HFF-Myc (cell line): ENCODE data around the gene KIF1A.

Source experiments
- DNase-seq: peaks from one replicate; pipeline ENCODE4 v3.0.0-alpha.2; 2011; ENCODE audit warnings: low read depth; ENCODE audit errors: extremely low read depth
- H3K4me3 ChIP-seq: replicated peaks from 2 replicates; pipeline ENCODE4 v1.5.1; 2011; ENCODE audit warnings: low read depth, mild to moderate bottlenecking, control low read depth, low read length
- TF ChIP-seq, protein P1 (sequence below): IDR thresholded peaks from 2 replicates; pipeline ENCODE4 v1.5.1; 2012; ENCODE audit warnings: mild to moderate bottlenecking, low read depth, low read length, control low read depth; ENCODE audit errors: missing control alignments

KIF1A gene

DNA sequence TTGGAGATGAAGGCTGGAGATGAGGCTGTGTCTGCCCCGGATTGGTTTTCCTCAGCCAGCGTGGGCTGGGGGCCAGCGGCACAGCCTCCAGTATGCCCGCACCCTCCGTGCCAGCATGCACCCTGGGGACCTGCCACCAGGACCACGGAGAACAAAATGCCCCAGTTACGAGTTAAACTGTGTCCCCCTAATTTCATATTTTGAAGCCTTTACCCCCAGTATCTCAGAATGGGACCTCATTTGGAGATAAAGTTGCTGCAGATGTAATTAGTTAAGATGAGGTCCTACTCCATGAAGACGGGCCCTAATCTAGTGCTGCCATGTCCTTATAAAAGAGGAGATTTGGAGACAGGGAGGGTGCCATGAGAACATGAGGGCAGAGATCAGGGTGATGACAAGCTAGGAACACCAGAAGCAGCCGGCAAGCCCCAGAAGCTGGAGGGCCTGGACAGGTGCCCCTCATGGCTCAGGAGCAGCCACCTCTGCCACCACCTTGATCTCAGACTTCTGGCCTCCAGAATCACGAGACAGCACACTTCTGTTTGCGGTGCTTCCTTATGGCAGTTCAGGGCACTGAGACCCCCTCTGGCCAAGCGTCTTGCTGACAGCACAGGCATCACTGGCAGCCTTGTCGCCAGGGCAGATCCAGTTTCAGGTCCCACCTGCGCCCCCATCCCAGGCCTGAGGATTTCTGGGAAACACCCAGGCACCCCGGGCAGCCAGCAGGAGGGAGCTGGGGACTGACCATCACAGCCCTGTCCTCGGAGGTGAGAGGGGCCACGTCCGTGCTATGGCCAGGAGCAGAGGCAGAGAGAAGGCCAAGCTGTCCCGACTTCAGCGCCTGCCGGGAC lies 29.4 kb downstream of the KIF1A start:
- no peak for DNase-seq
- TF ChIP-seq, protein P1, sequence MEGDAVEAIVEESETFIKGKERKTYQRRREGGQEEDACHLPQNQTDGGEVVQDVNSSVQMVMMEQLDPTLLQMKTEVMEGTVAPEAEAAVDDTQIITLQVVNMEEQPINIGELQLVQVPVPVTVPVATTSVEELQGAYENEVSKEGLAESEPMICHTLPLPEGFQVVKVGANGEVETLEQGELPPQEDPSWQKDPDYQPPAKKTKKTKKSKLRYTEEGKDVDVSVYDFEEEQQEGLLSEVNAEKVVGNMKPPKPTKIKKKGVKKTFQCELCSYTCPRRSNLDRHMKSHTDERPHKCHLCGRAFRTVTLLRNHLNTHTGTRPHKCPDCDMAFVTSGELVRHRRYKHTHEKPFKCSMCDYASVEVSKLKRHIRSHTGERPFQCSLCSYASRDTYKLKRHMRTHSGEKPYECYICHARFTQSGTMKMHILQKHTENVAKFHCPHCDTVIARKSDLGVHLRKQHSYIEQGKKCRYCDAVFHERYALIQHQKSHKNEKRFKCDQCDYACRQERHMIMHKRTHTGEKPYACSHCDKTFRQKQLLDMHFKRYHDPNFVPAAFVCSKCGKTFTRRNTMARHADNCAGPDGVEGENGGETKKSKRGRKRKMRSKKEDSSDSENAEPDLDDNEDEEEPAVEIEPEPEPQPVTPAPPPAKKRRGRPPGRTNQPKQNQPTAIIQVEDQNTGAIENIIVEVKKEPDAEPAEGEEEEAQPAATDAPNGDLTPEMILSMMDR, result no peak

DNA sequence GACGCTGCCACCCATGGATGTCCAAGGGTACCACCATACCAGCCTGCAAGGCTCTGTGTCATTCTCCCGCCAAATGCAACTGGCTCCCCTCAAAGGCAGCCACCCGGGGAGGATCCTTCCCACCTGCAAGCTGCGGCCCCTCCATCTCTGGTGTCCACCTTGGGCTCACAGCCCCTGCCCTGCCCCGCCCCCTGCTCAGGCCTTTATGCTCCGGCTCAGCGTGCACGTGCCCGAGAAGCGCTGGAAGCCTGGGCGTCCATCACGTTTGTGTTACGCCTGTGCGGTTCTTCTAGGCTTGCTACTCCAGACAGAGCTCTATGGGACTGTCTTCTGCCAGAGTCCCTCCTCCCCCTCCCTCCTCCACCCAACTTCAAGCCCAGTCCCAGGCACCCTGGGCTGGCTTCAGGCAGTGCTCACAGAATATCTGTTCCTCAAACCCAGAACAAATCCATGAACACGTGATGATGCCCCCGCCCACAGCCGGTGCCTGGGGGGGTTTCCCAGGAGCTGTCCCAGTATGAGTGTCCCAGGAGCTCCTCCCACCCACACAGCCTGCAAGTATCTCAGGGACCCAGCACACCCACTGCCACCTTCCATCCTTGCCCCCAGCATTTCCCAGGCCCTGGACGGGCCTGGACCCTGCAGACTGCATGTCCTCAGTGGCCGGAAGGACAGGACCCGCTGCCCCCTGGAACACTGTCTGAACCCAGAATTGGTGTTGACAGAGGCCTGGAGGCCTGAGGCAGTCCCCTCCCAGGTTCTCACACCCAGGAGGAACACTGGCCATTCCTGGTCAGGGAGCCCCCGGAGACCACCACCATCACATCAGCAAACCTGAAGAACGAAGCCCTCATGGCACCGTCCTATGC lies 30.3 kb downstream of the KIF1A start:
- TF ChIP-seq, protein P1, result no peak
- no peak for DNase-seq
- no peak overlapping the region for H3K4me3 ChIP-seq

More for the DNA sequence above, 29.4 kb downstream of the KIF1A start:
- H3K4me3 ChIP-seq, result no peak overlapping the region

DNA sequence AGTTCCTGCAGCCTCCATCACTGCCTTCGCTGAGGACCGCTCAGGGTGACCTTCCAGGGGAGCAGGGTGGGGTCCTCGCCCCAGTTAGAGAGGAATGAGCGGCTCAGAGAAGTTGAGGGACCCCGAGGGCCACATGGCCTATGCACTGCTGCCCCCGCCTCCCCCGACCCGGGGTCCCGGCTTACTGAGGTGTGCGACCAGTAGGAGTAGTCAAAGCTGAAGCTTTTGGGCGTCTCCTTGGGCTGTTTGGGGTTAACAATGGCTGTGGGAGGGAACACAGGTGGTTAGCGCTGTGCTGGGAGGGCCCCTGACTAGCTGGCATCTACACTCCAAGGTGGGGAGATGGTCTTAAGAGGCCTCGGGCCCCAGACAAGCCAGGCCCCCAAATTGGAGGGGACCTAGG lies 31.0 kb downstream of the KIF1A start:
- DNase-seq, result no peak
- no peak overlapping the region for H3K4me3 ChIP-seq
- TF ChIP-seq, protein P1, result no peak

DNA sequence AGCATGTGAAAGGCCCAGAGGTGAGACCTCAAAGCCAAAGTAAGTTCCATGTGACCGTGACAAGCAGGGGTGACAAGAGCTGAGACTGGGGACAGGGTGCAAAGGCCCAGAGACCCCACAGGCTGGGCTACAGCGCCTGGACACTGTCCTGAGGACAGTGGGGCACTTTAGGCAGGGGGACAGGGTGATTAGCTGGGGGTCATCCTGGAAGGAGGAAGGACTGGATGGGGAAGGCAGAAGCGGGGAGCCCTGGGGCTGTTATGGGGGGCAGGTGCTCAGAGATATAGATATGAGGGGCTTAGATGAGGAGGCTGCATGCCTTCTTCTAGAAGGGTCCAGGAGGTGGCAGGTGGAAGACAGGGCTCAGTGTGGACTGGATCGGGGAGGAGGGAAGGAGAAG lies 31.5 kb downstream of the KIF1A start:
- no peak overlapping the region for H3K4me3 ChIP-seq
- TF ChIP-seq, protein P1, result no peak
- DNase-seq, result no peak

DNA sequence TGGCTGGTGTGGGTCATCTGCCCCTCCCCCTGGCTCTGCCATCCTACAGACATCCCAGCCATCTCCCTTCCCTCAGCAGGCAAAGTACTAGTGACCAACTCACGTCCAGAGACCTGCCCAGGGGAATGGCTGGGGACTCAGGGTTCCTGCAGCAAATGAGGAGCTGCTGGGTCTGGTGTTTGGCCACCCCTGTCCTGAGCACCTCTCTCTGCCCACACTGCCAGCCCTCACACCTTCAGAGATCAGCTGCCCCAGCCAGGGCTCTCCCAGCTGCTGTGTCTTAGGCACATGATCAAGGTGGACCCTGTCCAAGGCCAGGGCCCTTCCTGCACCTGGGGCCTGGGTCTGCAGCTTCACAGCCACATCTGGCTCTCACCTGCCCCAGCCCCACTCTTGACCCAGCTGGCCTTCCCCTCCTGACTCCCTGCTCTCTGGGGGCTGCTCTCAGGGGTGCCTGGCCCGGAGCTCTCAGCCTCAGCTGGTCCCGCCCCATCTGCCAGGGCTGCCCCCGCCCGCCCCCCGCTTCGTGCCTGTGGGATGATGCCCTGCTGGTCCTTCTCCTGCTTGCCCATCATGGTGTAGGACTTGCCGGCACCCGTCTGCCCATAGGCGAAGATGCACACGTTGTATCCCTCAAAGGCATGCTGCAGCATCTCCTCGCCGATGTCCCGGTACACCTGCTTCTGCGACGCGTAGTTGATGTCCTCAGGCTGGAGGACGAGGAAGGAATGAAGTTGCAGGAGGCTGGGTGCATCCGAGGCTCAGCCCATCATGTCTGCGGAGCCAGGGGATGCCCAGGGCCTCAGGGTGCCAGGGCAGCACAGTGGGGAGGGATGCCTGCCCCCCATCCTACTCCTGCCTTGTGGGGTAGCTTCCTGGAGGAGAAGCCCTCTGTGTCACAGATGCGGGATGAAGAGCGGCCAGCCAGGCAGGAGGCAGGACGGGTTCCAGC lies 32.2 kb downstream of the KIF1A start:
- no peak overlapping the region for H3K4me3 ChIP-seq
- TF ChIP-seq, protein P1, result no peak
- no peak for DNase-seq

DNA sequence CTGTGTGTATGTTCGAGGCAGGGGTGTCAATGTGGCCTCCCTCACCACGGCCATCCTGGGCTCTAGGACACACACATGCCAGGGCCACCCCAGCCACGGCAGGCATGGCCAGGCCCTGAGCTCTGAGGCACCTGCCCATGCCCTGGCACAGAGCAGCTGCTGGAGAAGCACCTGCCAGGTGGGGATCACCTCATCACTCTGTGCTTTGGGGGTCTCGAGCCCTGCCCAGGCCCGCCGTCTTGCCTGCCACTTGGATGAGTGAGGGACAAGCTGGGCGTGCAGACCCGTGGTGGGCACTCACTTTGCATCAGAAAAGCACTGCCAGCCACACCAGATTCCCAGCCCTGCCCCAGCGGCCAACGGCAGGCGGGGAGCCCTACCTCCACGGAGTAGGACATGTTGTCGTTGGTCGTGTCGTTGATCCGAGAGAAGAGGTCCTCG lies 33.1 kb downstream of the KIF1A start:
- TF ChIP-seq, protein P1, result no peak
- no peak overlapping the region for H3K4me3 ChIP-seq
- no peak for DNase-seq
